Measurements from ENCODE around the gene SLC39A8.

Gene SLC39A8

GRCh38 chr4:102217345-102217744 is 127.9 kb downstream of the SLC39A8 start:
- Histone ChIP-seq H3K4me3 (ENCODE audit: low read length) (no peak overlapping the region), H3K9me2 (replicated peaks; ENCODE audit: control insufficient read depth, low read length) (no peaks in the 10 kb centered on the region), H3K9me3 (ENCODE audit: control insufficient read depth, insufficient read depth, low read length) (no peaks in the 10 kb centered on the region), H3K27me3 (ENCODE audit: control insufficient read depth, low read length) (no peaks in the 10 kb centered on the region), H3K4me2 (ENCODE audit: low read length) (no peak overlapping the region), H3F3A (ENCODE audit: control insufficient read depth, insufficient read depth) (no peaks in the 10 kb centered on the region), H3K79me2 (ENCODE audit: control insufficient read depth, low read length) (no peaks in the 10 kb centered on the region), H3K36me3 (ENCODE audit: control insufficient read depth, low read length) (no peaks in the 10 kb centered on the region), H4K20me1 (ENCODE audit: control insufficient read depth, insufficient read depth, low read depth, low read length) (no peaks in the 10 kb centered on the region), H3K27ac (ENCODE audit: low read depth, low read length) (no peak overlapping the region), H3K4me1 (ENCODE audit: control insufficient read depth, low read length) (no peaks in the 10 kb centered on the region)
- TF ChIP-seq, protein P1, sequence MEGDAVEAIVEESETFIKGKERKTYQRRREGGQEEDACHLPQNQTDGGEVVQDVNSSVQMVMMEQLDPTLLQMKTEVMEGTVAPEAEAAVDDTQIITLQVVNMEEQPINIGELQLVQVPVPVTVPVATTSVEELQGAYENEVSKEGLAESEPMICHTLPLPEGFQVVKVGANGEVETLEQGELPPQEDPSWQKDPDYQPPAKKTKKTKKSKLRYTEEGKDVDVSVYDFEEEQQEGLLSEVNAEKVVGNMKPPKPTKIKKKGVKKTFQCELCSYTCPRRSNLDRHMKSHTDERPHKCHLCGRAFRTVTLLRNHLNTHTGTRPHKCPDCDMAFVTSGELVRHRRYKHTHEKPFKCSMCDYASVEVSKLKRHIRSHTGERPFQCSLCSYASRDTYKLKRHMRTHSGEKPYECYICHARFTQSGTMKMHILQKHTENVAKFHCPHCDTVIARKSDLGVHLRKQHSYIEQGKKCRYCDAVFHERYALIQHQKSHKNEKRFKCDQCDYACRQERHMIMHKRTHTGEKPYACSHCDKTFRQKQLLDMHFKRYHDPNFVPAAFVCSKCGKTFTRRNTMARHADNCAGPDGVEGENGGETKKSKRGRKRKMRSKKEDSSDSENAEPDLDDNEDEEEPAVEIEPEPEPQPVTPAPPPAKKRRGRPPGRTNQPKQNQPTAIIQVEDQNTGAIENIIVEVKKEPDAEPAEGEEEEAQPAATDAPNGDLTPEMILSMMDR (IDR thresholded peaks at IDR 0.05; ENCODE audit: low read depth, low read length, poor library complexity, severe bottlenecking), result no peak
- TF ChIP-seq EZH2phosphoT487 (IDR thresholded peaks at IDR 0.05; ENCODE audit: borderline replicate concordance, low read length), result no peak

DNA sequence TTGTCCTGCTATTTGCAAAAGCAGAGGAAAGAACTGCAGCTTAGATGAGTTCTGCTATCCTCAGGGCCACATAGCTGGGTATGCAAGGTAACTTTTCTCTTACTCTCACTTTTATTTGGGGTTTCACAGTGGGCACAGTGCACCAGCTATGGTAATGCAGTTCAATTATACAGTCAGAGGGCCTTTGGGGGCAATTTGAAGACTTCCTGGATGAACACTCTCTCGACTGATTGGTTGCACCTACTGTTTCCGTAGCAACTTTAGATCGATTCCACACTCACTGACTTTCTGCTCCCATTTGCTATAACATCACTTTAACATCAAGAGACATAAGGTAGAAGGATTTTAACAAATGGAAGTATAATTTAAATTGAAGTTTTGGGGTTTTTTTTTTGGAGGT is 128.6 kb downstream of the SLC39A8 start:
- Histone ChIP-seq H3K27me3 (ENCODE audit: control insufficient read depth, low read length) (no peaks in the 10 kb centered on the region), H3K9me2 (replicated peaks; ENCODE audit: control insufficient read depth, low read length) (no peaks in the 10 kb centered on the region), H3K4me3 (ENCODE audit: low read length) (no peak overlapping the region), H3K36me3 (ENCODE audit: control insufficient read depth, low read length) (no peaks in the 10 kb centered on the region), H3K4me1 (ENCODE audit: control insufficient read depth, low read length) (no peaks in the 10 kb centered on the region), H3K79me2 (ENCODE audit: control insufficient read depth, low read length) (no peaks in the 10 kb centered on the region), H3K27ac (ENCODE audit: low read depth, low read length) (no peak overlapping the region), H4K20me1 (ENCODE audit: control insufficient read depth, insufficient read depth, low read depth, low read length) (no peaks in the 10 kb centered on the region), H3K4me2 (ENCODE audit: low read length) (no peak overlapping the region), H3F3A (ENCODE audit: control insufficient read depth, insufficient read depth) (no peaks in the 10 kb centered on the region), H3K9me3 (ENCODE audit: control insufficient read depth, insufficient read depth, low read length) (no peaks in the 10 kb centered on the region)
- no peak for TF ChIP-seq EZH2phosphoT487 (IDR thresholded peaks at IDR 0.05; ENCODE audit: borderline replicate concordance, low read length)
- TF ChIP-seq, protein P1 (IDR thresholded peaks at IDR 0.05; ENCODE audit: low read depth, low read length, poor library complexity, severe bottlenecking), result no peak

GRCh38 chr4:102213031-102213430 is 132.3 kb downstream of the SLC39A8 start:
- Histone ChIP-seq H3F3A (ENCODE audit: control insufficient read depth, insufficient read depth) (no peaks in the 10 kb centered on the region), H3K27ac (ENCODE audit: low read depth, low read length) (no peak overlapping the region), H3K4me1 (ENCODE audit: control insufficient read depth, low read length) (no peaks in the 10 kb centered on the region), H3K4me3 (ENCODE audit: low read length) (no peak overlapping the region), H3K27me3 (ENCODE audit: control insufficient read depth, low read length) (no peaks in the 10 kb centered on the region), H3K9me2 (replicated peaks; ENCODE audit: control insufficient read depth, low read length) (no peaks in the 10 kb centered on the region), H3K36me3 (ENCODE audit: control insufficient read depth, low read length) (no peaks in the 10 kb centered on the region), H3K9me3 (ENCODE audit: control insufficient read depth, insufficient read depth, low read length) (no peaks in the 10 kb centered on the region), H4K20me1 (ENCODE audit: control insufficient read depth, insufficient read depth, low read depth, low read length) (no peaks in the 10 kb centered on the region), H3K79me2 (ENCODE audit: control insufficient read depth, low read length) (no peaks in the 10 kb centered on the region), H3K4me2 (ENCODE audit: low read length) (no peak overlapping the region)
- TF ChIP-seq EZH2phosphoT487 (IDR thresholded peaks at IDR 0.05; ENCODE audit: borderline replicate concordance, low read length), result no peak
- TF ChIP-seq, protein P1 (IDR thresholded peaks at IDR 0.05; ENCODE audit: low read depth, low read length, poor library complexity, severe bottlenecking), result no peak

Measured in DOHH2 (cell line).